Mucosa of descending colon (tissue), 3 donors: ENCODE results near the gene GLRA1. TPM values are rescaled to one million over a fixed set of nuclear protein-coding genes. Genes with fewer than 3 reads are reported as not detected.

ENCODE experiments used
- ATAC-seq: fragments of 200-7000 bp; cut with Tn5 transposase; one replicate; pipeline ENCODE4 v1.9.1; 2020; ENCODE audit warnings: mild to moderate bottlenecking, moderate library complexity
- DNase-seq, 3 donors: peaks; one replicate each; pipeline ENCODE4 v3.0.0-alpha.2; 2020
- H3K36me3 ChIP-seq: fragments of 200-600 bp; one replicate; pipeline ENCODE4 v1.8.0; 2021; ENCODE audit warnings: low read depth, mild to moderate bottlenecking
- H3K4me1 ChIP-seq: fragments of 200-600 bp; one replicate; pipeline ENCODE4 v1.8.0; 2021; ENCODE audit warnings: low read depth, mild to moderate bottlenecking
- H3K4me3 ChIP-seq: fragments of 200-600 bp; one replicate; pipeline ENCODE4 v1.8.0; 2021; ENCODE audit warnings: mild to moderate bottlenecking
- H3K9me3 ChIP-seq: fragments of 200-600 bp; one replicate; pipeline ENCODE4 v1.8.0; 2021; ENCODE audit warnings: mild to moderate bottlenecking
- CTCF ChIP-seq: fragments of 200-600 bp; IDR thresholded peaks from one replicate; pipeline ENCODE4 v1.8.0; 2022; ENCODE audit warnings: antibody characterized with exemption, mild to moderate bottlenecking
- intact Hi-C, 2 donors: fragments of 100-400 bp; cut with DNase I in 1 of 2; cut with micrococcal nuclease in 1 of 2; formaldehyde crosslinking; loops; one replicate each; pipeline versions ENCODE4 v1.11.0 to v1.11.1; 2022; cut with DNase I, micrococcal nuclease
- total RNA-seq, 3 donors: library from RNA; stranded (reverse); fragmentation: NEBNext Ultra II Directional in 2 of 3; extraction: Animal tissue kit (Norgen Biotek cat#: 25700) in 2 of 3; gene quantifications; one replicate each; pipeline versions ENCODE4 v1.2.1 to v1.2.4, GENCODE V29; 2021 to 2023
- donor health status: DM: no; HTN: no; CAD: no; lungs with moderate emphysema.
- donor health status: DM: no; HTN: no; CAD: no.
- donor health status: DM: no; HTN: yes; CAD: no.

Gene GLRA1
- total RNA-seq, 3 donors from 2014 or later = not detected

DNA sequence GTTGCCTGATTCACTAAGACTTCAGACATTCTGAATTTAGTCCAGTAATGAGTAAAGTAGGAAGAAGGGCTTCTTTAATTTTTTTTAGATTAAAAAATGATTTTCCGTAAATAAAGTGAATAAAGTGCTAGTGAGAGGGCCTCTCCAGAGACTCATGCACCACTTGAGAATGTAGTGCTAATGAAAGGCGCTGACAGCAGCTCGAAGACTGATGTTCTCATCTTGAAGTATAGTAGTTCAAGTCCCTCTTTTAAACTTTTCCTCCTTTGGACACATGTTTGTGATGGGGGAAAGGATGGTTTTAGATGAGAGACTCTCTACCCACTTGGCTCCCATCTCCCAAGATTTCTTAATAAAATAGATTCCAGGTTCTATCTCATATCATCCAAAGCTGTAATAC lies 104.4 kb downstream of the GLRA1 start:
- ATAC-seq = no peak
- no peak overlapping the region for H3K4me3 ChIP-seq
- no peak for DNase-seq
- no peaks in the 10 kb centered on the region for H3K9me3 ChIP-seq
- H3K36me3 ChIP-seq = no peaks in the 10 kb centered on the region
- TF ChIP-seq CTCF = no peak
- intact Hi-C loops = loop anchor here in 1 of 2 donors (10.0 kb wide), 1 partner anchor 325 kb away; no protein-coding TSS in a partner anchor
- no peaks in the 10 kb centered on the region for H3K4me1 ChIP-seq

- no peak for TF ChIP-seq CTCF
- intact Hi-C loops = loop anchor here in 1 of 2 donors (10.0 kb wide), 1 partner anchor 325 kb away; no protein-coding TSS in a partner anchor
- Histone ChIP-seq H3K9me3 (no peaks in the 10 kb centered on the region), H3K4me3 (no peak overlapping the region), H3K36me3 (no peaks in the 10 kb centered on the region), H3K4me1 (no peaks in the 10 kb centered on the region)
- ATAC-seq = no peak
- DNase-seq = no peak
Observed at GRCh38 chr5:151819830-151820229, 104.8 kb downstream of the GLRA1 start.

- Histone ChIP-seq H3K36me3 (no peaks in the 10 kb centered on the region), H3K4me3 (no peak overlapping the region), H3K4me1 (no peaks in the 10 kb centered on the region), H3K9me3 (no peaks in the 10 kb centered on the region)
- no peak for TF ChIP-seq CTCF
- DNase-seq = no peak
- ATAC-seq = no peak
- intact Hi-C loops = no loop called here
Observed at GRCh38 chr5:151815051-151815450, 109.6 kb downstream of the GLRA1 start.

- ATAC-seq (no peak), DNase-seq (no peak)
- no peaks in the 10 kb centered on the region for H3K36me3 ChIP-seq
- intact Hi-C loops = no loop called here
- H3K4me3 ChIP-seq = no peak overlapping the region
- H3K4me1 ChIP-seq = no peaks in the 10 kb centered on the region
- no peak for TF ChIP-seq CTCF
- no peaks in the 10 kb centered on the region for H3K9me3 ChIP-seq
Observed at GRCh38 chr5:151812757-151813309, 111.8 kb downstream of the GLRA1 start.

DNA sequence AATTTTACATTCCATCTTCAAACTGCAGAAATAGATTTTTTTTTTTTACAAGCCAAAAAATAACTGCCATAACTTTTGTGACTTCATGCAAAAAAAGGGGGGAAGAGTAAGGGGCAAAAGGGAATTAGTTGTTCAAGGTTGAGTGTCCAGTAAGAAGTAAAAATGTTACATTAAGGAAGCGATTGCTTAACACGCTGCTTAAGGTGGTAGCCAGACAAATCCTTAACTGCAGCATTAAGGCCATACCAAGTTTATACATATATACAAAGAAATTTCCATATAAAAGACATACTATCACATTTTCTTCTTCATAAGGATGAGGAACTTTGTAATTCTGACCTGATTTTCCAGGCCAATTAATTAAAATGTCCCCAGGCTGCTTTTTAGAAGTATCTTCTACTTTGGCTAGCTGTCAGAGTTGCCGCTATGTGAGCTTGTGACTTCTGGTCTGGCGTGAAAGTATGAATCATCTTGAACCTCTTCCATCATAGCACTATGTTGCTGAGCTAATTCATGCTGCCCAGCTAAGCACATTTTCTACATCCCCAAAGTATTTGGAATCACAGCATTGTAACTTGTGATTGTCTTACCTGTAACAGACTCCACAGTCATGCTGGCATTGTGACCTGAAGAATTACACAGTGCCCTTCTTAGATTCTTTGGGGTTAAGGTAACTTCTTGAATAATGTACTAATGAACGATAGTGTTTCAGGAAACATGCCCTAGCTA lies 112.9 kb downstream of the GLRA1 start:
- Histone ChIP-seq H3K4me3 (no peak overlapping the region), H3K4me1 (no peaks in the 10 kb centered on the region), H3K36me3 (no peaks in the 10 kb centered on the region), H3K9me3 (no peaks in the 10 kb centered on the region)
- TF ChIP-seq CTCF = no peak
- DNase-seq = no peak
- ATAC-seq = no peak
- intact Hi-C loops = no loop called here
